HG02623 (cell line): ENCODE data around the gene C19orf81.
"Not testable (repeated sequence)": the region's sequence is repeated elsewhere in the genome, so short reads cannot be mapped to it uniquely, and the experiment has no call there.

ENCODE experiments used
- ATAC-seq: cut with Tn5 transposase; IDR thresholded peaks from one replicate; pipeline ENCODE4 v1.9.1; 2021; ENCODE audit warnings: moderate library complexity; ENCODE audit not compliant: unreplicated experiment

C19orf81 gene

GRCh38 chr19:50649433-50650391, at the start of gene C19orf81:
Gene C19orf81 (plus strand): TSS chr19:50649445. CDS start chr19:50649445, 0 bp downstream.
- no peak for ATAC-seq

- no peak for ATAC-seq
Measured at GRCh38 chr19:50601407-50602088, 47.7 kb upstream of the C19orf81 start.

GRCh38 chr19:50602089-50602422, 47.2 kb upstream of the C19orf81 start:
- ATAC-seq: no peak

- no peak for ATAC-seq
Measured at GRCh38 chr19:50602496-50602895, 46.7 kb upstream of the C19orf81 start.

- ATAC-seq: no peak
Measured at GRCh38 chr19:50602935-50603334, 46.3 kb upstream of the C19orf81 start.

GRCh38 chr19:50604264-50605073, 44.8 kb upstream of the C19orf81 start:
- not testable (repeated sequence) for ATAC-seq

- ATAC-seq: not testable (repeated sequence)
Measured at GRCh38 chr19:50606059-50606836, 43.0 kb upstream of the C19orf81 start.

- ATAC-seq: no peak
Measured at GRCh38 chr19:50607388-50607787, 41.9 kb upstream of the C19orf81 start.

GRCh38 chr19:50607874-50608785, 41.1 kb upstream of the C19orf81 start:
- no peak for ATAC-seq

- not testable (repeated sequence) for ATAC-seq
Measured at GRCh38 chr19:50612504-50613404, 36.5 kb upstream of the C19orf81 start.

- ATAC-seq: not testable (repeated sequence)
Measured at GRCh38 chr19:50618379-50618778, 30.9 kb upstream of the C19orf81 start.

- ATAC-seq: not testable (repeated sequence)
Measured at GRCh38 chr19:50619184-50619583, 30.1 kb upstream of the C19orf81 start.

- not testable (repeated sequence) for ATAC-seq
Measured at GRCh38 chr19:50620394-50620906, 28.8 kb upstream of the C19orf81 start.

GRCh38 chr19:50624949-50625600, 24.2 kb upstream of the C19orf81 start:
- ATAC-seq: no peak

GRCh38 chr19:50626011-50626410, 23.2 kb upstream of the C19orf81 start:
- ATAC-seq: no peak

- ATAC-seq: no peak
Measured at GRCh38 chr19:50626795-50627194, 22.4 kb upstream of the C19orf81 start.

- no peak for ATAC-seq
Measured at GRCh38 chr19:50628146-50628545, 21.1 kb upstream of the C19orf81 start.

GRCh38 chr19:50628551-50628950, 20.7 kb upstream of the C19orf81 start:
- no peak for ATAC-seq
